ENCODE measurements around the gene OSM.

Gene OSM

DNA sequence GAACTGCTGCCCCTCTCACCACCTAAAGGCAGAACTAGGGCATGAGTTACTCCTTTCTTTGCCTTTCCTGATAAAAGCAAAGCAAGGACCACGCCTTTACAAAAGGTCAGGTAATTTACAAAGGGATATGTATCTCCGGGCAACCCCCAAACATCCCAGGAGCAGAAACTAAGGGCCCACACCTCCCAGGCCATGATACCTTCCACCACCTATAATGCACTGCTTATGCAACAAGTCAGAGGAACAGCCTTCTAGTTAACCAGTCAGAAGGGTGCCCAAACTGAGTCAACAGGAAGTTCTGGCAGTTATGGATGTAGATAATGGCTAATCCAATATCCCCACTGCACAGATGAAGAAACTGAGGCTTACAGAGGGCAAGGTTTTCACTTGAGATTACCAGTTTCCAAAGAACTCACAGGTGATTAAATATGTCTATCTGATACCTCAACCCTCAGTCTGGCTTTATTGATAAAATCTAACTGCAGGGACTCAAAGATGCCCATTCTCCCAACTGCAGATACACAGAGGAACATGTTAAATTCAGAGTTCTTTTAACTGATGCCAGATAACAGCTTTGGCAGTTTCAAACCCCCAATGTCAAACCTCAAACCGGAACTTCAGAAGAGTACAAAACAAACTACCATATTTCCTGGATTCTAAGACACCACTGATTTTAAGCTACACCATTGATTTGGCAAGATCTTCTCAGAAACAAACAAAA is 39.4 kb upstream of the OSM start:
- in situ Hi-C loops (cut with HindIII; ENCODE audit: low sequenced_read_pairs) = no loop called here
- TF ChIP-seq, protein P1, sequence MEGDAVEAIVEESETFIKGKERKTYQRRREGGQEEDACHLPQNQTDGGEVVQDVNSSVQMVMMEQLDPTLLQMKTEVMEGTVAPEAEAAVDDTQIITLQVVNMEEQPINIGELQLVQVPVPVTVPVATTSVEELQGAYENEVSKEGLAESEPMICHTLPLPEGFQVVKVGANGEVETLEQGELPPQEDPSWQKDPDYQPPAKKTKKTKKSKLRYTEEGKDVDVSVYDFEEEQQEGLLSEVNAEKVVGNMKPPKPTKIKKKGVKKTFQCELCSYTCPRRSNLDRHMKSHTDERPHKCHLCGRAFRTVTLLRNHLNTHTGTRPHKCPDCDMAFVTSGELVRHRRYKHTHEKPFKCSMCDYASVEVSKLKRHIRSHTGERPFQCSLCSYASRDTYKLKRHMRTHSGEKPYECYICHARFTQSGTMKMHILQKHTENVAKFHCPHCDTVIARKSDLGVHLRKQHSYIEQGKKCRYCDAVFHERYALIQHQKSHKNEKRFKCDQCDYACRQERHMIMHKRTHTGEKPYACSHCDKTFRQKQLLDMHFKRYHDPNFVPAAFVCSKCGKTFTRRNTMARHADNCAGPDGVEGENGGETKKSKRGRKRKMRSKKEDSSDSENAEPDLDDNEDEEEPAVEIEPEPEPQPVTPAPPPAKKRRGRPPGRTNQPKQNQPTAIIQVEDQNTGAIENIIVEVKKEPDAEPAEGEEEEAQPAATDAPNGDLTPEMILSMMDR (IDR thresholded peaks at IDR 0.05; ENCODE audit: low read depth, low read length, missing control alignments) = no peak
- H3K4me3 ChIP-seq (ENCODE audit: low read depth, low read length) = no peak overlapping the region
- no peak for DNase-seq (ENCODE audit: low read depth)

DNA sequence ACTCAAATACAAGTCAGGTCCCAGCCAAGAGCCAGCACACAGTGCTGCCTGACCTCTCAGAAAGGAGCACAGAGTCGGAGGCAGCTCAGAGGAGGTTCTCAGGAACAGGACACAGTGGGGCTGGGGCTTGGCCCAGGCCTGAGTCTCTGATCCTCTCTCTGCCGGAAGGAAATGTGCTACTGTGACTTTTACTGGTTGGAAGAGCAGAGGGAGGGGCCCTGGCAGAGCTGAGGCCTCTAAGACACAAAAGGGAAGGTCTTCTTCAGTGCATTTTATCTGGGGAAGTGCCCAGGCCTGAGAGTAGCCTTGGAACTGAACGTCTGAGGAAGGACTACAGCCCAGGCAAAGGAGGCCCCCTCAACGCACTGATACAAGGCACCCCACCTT is 38.9 kb upstream of the OSM start:
- DNase-seq (ENCODE audit: low read depth) = no peak
- no peak overlapping the region for H3K4me3 ChIP-seq (ENCODE audit: low read depth, low read length)
- in situ Hi-C loops (cut with HindIII; ENCODE audit: low sequenced_read_pairs) = no loop called here
- TF ChIP-seq, protein P1 (IDR thresholded peaks at IDR 0.05; ENCODE audit: low read depth, low read length, missing control alignments) = no peak

DNA sequence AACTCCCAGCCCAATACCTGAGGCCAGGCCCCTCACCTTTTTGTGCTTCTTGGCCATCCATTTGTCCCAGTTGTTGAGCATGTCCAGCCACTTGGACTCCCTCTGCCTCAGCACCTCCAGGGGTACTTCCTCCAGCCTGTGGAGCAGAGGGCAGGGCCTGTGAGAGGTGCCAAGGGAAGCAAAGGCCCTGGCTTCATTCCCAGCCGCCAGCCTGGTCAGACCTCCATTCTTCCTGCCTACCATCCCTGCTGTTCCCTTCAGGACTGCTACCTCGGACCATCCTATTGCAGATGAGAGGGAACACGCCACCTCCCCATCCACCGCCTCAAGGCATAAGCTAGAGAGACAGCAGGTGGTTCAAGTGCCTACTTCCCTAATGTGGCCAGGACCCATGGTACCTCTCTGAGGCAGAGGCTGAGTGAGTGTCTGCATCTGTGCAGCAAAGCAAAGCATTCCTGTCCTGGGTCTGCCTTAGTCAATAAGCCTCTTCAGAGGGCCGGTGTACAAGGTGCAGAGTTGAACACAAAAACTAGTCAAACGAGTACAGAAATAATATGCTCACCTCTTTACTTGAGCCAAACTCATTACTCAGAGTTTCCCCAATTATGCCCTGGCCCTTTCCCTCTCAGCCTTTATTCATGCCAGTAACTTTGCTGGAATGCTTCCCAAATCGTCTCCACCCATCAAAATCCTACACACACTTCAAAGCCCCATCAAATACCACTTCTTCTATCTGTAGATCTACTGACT is 38.0 kb upstream of the OSM start:
- no peak overlapping the region for H3K4me3 ChIP-seq (ENCODE audit: low read depth, low read length)

DNA sequence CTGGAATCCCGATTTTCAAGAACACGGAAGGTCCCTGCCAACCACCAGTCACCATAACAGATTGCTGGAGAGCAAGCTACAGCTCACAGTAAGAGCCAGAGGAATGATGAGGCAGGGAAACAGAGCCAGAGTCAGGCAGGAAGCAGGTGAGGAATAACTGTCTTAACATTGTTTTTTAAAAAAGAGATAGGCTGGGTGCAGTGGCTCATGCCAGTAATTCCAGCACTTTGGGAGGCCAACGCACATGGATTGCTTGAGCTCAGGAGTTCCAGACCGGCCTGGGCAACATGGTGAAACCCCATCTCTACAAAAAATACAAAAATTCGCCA is 36.1 kb upstream of the OSM start:
- H3K4me3 ChIP-seq (ENCODE audit: low read depth, low read length) = no peak overlapping the region
- DNase-seq (ENCODE audit: low read depth) = no peak
- in situ Hi-C loops (cut with HindIII; ENCODE audit: low sequenced_read_pairs) = no loop called here
- TF ChIP-seq, protein P1 (IDR thresholded peaks at IDR 0.05; ENCODE audit: low read depth, low read length, missing control alignments) = no peak

More for the DNA sequence above, 38.0 kb upstream of the OSM start:
- TF ChIP-seq, protein P1 (IDR thresholded peaks at IDR 0.05; ENCODE audit: low read depth, low read length, missing control alignments) = no peak
- in situ Hi-C loops (cut with HindIII; ENCODE audit: low sequenced_read_pairs) = no loop called here
- DNase-seq (ENCODE audit: low read depth) = no peak

DNA sequence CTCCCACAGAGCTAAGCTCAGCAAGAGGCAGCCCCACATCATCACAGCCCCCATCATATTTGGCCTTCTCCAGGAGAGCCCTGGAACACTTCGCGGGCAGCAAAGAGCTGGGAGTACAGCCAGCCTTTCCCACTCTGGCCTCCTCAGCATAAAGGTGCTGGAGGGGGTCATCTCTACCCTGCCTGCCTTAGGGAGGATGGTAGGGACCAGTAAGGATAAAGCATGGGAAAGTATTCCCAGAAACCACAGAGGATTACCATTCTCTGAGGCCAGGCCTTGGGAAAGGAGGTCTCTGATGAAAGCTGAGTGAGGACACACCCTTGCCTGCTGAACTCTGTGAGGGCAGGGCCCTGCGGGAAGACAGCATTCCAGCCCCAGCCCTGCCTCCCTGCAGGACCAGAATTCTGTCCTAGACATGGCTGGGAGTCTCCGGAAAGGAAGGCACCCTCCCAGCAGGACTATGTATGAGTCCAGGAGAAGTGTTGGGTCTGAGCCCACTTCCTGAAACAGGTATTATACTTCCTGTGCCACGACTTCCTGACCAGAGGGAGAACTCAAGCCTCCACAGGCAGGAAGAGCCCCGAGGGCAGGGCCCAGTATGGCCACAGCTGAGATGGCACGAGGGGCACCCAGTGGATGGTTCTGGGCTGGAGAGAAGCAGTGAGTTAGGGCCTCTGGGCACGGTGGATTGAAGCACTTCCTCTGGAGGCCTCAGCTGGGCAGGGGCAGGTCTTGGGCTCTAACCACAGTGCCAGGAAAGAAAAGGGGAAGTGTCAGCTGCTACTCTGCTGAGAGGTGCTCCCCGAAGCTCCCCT is 35.6 kb upstream of the OSM start:
- in situ Hi-C loops (cut with HindIII; ENCODE audit: low sequenced_read_pairs) = no loop called here
- DNase-seq (ENCODE audit: low read depth) = peak; percentile 89
- TF ChIP-seq, protein P1 (IDR thresholded peaks at IDR 0.05; ENCODE audit: low read depth, low read length, missing control alignments) = no peak
- H3K4me3 ChIP-seq (ENCODE audit: low read depth, low read length) = no peak overlapping the region

DNA sequence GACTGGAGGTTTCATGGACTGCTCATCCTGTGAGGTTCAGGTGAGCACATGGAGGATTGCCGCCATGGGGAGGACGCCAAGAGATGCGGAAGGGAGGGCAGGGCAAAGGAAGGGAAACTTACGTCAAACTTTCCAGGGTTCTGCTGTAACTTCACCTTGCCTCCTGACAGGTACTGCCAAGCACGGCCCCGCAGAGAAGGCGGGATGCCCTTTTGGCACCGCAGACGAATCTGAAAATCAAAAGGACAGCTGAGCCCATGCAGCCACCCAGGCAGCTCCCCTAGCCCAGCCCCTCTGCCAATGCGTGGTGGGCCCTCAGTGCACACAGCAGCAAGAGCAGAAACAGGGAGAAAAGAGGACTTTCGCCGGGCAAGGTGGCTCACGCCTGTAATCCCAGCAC is 32.7 kb upstream of the OSM start:
- no peak overlapping the region for H3K4me3 ChIP-seq (ENCODE audit: low read depth, low read length)
- in situ Hi-C loops (cut with HindIII; ENCODE audit: low sequenced_read_pairs) = no loop called here
- TF ChIP-seq, protein P1 (IDR thresholded peaks at IDR 0.05; ENCODE audit: low read depth, low read length, missing control alignments) = no peak
- no peak for DNase-seq (ENCODE audit: low read depth)
